Vagina (tissue), 2 donors: ENCODE results near the gene OR2AT4.

ENCODE experiments used
- CTCF ChIP-seq, 3 experiments: fragments of 450-650 bp in 2 of 3; fragments of 200-600 bp in 1 of 3; sonication (generic) in 1 of 3; IDR thresholded peaks; one replicate each; pipeline ENCODE4 v1.5.1; 2017 to 2019; ENCODE audit warnings: antibody characterized with exemption in 3 of 3, mild to moderate bottlenecking in 2 of 3, moderate library complexity in 2 of 3
- POLR2AphosphoS5 ChIP-seq, 2 donors: sonication (generic); formaldehyde crosslinking; IDR thresholded peaks; one replicate each; pipeline ENCODE4 v1.9.0; 2017; ENCODE audit warnings: antibody characterized with exemption in 2 of 2, mild to moderate bottlenecking in 2 of 2, low read depth in 1 of 2; ENCODE audit not compliant: insufficient read depth in 1 of 2

- no peak for TF ChIP-seq CTCF (IDR thresholded peaks at IDR 0.05)
- no peak for TF ChIP-seq POLR2AphosphoS5 (IDR thresholded peaks at IDR 0.05; ENCODE audit: insufficient read depth in 1 of 2, low read depth in 1 of 2)
Observed at GRCh38 chr11:75056814-75057213, 39.9 kb downstream of the OR2AT4 start.
